GM18951 (cell line): Measurements from ENCODE around the gene CHI3L1.

Experiments used
- POLR2A ChIP-seq: IDR thresholded peaks from 4 replicates; pipeline ENCODE4 v1.6.1; 2011; ENCODE audit warnings: mild to moderate bottlenecking; ENCODE audit not compliant: insufficient read length, insufficient read depth; ENCODE audit errors: extremely low read depth
- in situ Hi-C: fragments of 300-500 bp; cut with MboI; formaldehyde crosslinking; loops from one replicate; pipeline ENCODE4 v1.12.0; 2022; ENCODE audit warnings: low sequenced_read_pairs, mixed read lengths, inconsistent platforms; ENCODE audit not compliant: unreplicated experiment

The CHI3L1 gene

GRCh38 chr1:203201516-203202205 lies 15.2 kb upstream of the CHI3L1 start:
- in situ Hi-C loops, result no loop called here
- TF ChIP-seq POLR2A, result no peak

- no peak for TF ChIP-seq POLR2A
- in situ Hi-C loops, result no loop called here
These were observed 14.4 kb upstream of the CHI3L1 start for GRCh38 chr1:203200916-203201315.

GRCh38 chr1:203199816-203200571 lies 13.5 kb upstream of the CHI3L1 start:
- TF ChIP-seq POLR2A, result no peak
- in situ Hi-C loops, result no loop called here

GRCh38 chr1:203199481-203199815 lies 12.9 kb upstream of the CHI3L1 start:
- no peak for TF ChIP-seq POLR2A
- in situ Hi-C loops, result no loop called here

- TF ChIP-seq POLR2A, result no peak
- in situ Hi-C loops, result no loop called here
These were observed 12.5 kb upstream of the CHI3L1 start for GRCh38 chr1:203199002-203199401.

GRCh38 chr1:203197625-203198024 lies 11.1 kb upstream of the CHI3L1 start:
- TF ChIP-seq POLR2A, result no peak
- in situ Hi-C loops, result no loop called here

- in situ Hi-C loops, result no loop called here
- no peak for TF ChIP-seq POLR2A
These were observed 9.9 kb upstream of the CHI3L1 start for GRCh38 chr1:203196371-203196770.

- TF ChIP-seq POLR2A, result no peak
- in situ Hi-C loops, result no loop called here
These were observed 4.4 kb upstream of the CHI3L1 start for GRCh38 chr1:203190949-203191348.

GRCh38 chr1:203189951-203190352 lies 3.4 kb upstream of the CHI3L1 start:
- in situ Hi-C loops, result no loop called here
- no peak for TF ChIP-seq POLR2A

- in situ Hi-C loops, result no loop called here
- no peak for TF ChIP-seq POLR2A
These were observed 2.3 kb upstream of the CHI3L1 start for GRCh38 chr1:203188686-203189232.

- in situ Hi-C loops, result no loop called here
- no peak for TF ChIP-seq POLR2A
These were observed 1.3 kb upstream of the CHI3L1 start for GRCh38 chr1:203187689-203188264.

GRCh38 chr1:203187304-203187685 lies 791 bp upstream of the CHI3L1 start:
- in situ Hi-C loops, result no loop called here
- no peak for TF ChIP-seq POLR2A

- TF ChIP-seq POLR2A, result no peak
- in situ Hi-C loops, result no loop called here
These were observed 436 bp downstream of the CHI3L1 start for GRCh38 chr1:203186091-203186445.

- in situ Hi-C loops, result no loop called here
- no peak for TF ChIP-seq POLR2A
These were observed 919 bp downstream of the CHI3L1 start for GRCh38 chr1:203185585-203185984.
